Motor neuron (in vitro differentiated cells): ENCODE data around the gene MST1R. TPM values are rescaled to one million over a fixed set of nuclear protein-coding genes. Genes with fewer than 3 reads are reported as not detected.

Experiments
- ATAC-seq, 8 experiments: fragments of 200-7000 bp; cut with Tn5 transposase; replicated peaks in 6 of 8; 2 replicates each; pipeline ENCODE4 v1.8.0; 2021; ENCODE audit warnings: mild to moderate bottlenecking in 8 of 8, moderate library complexity in 8 of 8
- H3K27ac ChIP-seq, 2 donors: fragments of 250-450 bp; sonication (Bioruptor Pico); 2 replicates each; pipeline ENCODE4 v1.9.0; 2021; ENCODE audit warnings: antibody characterized with exemption in 2 of 2, mild to moderate bottlenecking in 2 of 2, moderate library complexity in 1 of 2
- H3K4me1 ChIP-seq, 2 donors: fragments of 250-450 bp; sonication (Bioruptor Pico); replicated peaks in 1 of 2; 2 replicates each; pipeline ENCODE4 v1.6.1; 2021; ENCODE audit warnings: antibody characterized with exemption in 2 of 2, mild to moderate bottlenecking in 2 of 2, moderate library complexity in 1 of 2
- H3K4me3 ChIP-seq, 5 donors: fragments of 250-450 bp; sonication (Bioruptor Pico); 2 replicates each; pipeline ENCODE4 v1.9.0; 2021; ENCODE audit warnings: antibody characterized with exemption in 5 of 5, mild to moderate bottlenecking in 5 of 5, moderate library complexity in 4 of 5
- WGBS, 10 experiments: fragments of 450-650 bp; shearing (Covaris generic); methylation state at CpG; one replicate each; pipeline ENCODE4 v1.0.0; 2022; 5-methylcytosine and 5-hydroxymethylcytosine counted together
- in situ Hi-C, 9 experiments: fragments of 400-800 bp; cut with MboI; loops; one replicate each; pipeline ENCODE4 v1.15.0; 2021; ENCODE audit warnings: low sequenced_read_pairs in 9 of 9, low pct_unique_long_range_greater_than_20kb in 2 of 9; ENCODE audit not compliant: unreplicated experiment in 9 of 9
- total RNA-seq, 8 experiments: library from RNA; unstranded; fragments of 300-600 nt; gene quantifications; 2 replicates each; pipeline versions ENCODE4 v1.2.3 to v1.2.4, GENCODE V29; 2022

The MST1R gene
- total RNA-seq, 8 experiments from 2014 or later: 0.27 to 1.3 (median 0.56) TPM

DNA sequence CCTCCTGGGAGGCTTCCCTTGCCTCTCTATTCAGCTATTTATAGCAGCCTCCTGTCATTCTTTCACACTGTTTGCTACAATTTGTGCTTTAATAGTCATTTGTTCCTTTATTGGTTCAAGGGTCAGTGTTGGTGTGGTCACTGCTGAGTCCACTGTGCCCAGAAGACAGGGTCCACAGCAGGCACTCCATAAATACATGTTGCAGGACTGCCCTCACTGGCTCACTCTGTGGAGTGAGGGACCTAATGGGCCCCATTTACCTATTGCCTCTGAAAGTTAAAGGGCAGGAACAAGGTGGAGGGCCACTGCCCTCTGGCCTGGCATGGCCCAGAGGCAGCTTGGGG lies 16.8 kb downstream of the MST1R start:
- no peak overlapping the region for H3K4me3 ChIP-seq
- in situ Hi-C loops: no loop called here

GRCh38 chr3:49883998-49884397 lies 19.7 kb downstream of the MST1R start:
- in situ Hi-C loops: no loop called here
- Histone ChIP-seq H3K4me1 (peaks cover 37 to 38% of the 10 kb centered on the region in 2 donors), H3K4me3 (no peak overlapping the region), H3K27ac (no peak overlapping the region)
- WGBS, 10 experiments: 19 to 100% (median 34%) methylated on average over 1 to 2 of the region's 4 CpGs; no CpG with 5 or more reads in 5 of the 10 experiments
- peak in 4 of 8 experiments; percentile 45 to 87 (median 59) for ATAC-seq

More for the DNA sequence above, 16.8 kb downstream of the MST1R start:
- H3K4me1 ChIP-seq: peaks cover 20% of the 10 kb centered on the region in 2 donors
- no peak overlapping the region for H3K27ac ChIP-seq
- ATAC-seq: no peak

DNA sequence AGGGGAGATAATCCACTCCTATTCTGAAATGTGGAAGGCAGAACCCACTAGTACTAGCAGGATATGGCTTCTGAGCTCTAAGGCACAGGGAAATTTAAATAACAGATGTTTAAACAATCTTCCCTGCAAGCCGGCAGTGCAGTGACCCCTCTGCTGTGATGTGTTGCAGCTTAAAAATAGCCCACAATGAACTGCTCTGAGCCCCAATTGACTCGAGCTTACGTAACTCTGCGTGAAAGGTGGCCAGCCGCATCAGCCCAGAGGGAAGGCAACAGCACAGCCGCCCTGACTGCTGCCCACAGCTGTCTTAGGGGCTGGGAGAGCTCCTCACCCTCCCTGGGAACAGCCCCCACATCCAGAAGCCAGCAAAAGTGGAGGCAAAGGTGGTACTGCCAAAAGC lies 21.5 kb downstream of the MST1R start:
- in situ Hi-C loops: no loop called here
- peak overlapping the region; percentile 58 to 84 for H3K27ac ChIP-seq
- H3K4me1 ChIP-seq: peaks cover 36 to 41% of the 10 kb centered on the region in 2 donors
- ATAC-seq: peak; percentile 38 to 86 (median 76)
- WGBS, 10 experiments: 6 to 56% (median 28%) methylated on average over 2 to 6 of the region's 6 CpGs; no CpG with 5 or more reads in 3 of the 10 experiments
- H3K4me3 ChIP-seq: no peak overlapping the region

GRCh38 chr3:49880581-49881315 lies 22.9 kb downstream of the MST1R start:
- ATAC-seq: peak in 5 of 8 experiments; percentile 63 to 78 (median 75)
- Histone ChIP-seq H3K4me3 (no peak overlapping the region), H3K4me1 (peaks cover 39 to 43% of the 10 kb centered on the region in 2 donors), H3K27ac (peak overlapping the region; percentile 76 to 86)
- WGBS, 10 experiments: 8 to 30% (median 8%) methylated on average over 2 of the region's 6 CpGs; no CpG with 5 or more reads in 7 of the 10 experiments
- in situ Hi-C loops: no loop called here

DNA sequence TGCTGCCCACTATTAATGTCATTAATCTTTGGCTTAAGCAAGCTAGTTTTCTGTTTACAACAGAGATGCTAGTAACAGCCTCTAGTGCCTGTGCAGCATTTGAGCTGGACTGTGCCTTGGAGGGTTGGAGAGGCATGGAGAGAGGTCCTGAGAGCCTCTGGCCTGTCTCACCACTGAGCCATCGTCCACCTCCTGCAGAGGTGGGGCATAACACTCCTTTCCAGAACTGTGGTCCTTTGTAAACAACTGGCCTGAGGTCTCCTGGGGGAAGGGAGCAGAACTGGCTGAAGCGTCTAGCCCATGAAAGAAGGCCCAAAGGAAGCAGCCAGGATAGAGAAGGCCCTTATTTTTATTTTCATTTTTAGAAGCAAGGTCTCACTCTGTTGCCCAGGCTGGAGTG lies 24.0 kb downstream of the MST1R start:
- ATAC-seq: no peak
- in situ Hi-C loops: no loop called here
- no peak overlapping the region for H3K4me3 ChIP-seq
- 69 to 70% methylated on average over 2 of the region's 2 CpGs; no CpG with 5 or more reads in 8 of the 10 experiments for WGBS, 10 experiments
- peak overlapping the region in 1 of 2 donors; percentile 86 for H3K27ac ChIP-seq
- peaks cover 39 to 43% of the 10 kb centered on the region in 2 donors for H3K4me1 ChIP-seq

- Histone ChIP-seq H3K4me3 (no peak overlapping the region), H3K27ac (no peak overlapping the region), H3K4me1 (peaks cover 39 to 43% of the 10 kb centered on the region in 2 donors)
- in situ Hi-C loops: no loop called here
- ATAC-seq: no peak
Observed at GRCh38 chr3:49878686-49879085, 25.0 kb downstream of the MST1R start.

GRCh38 chr3:49877716-49878115 lies 26.0 kb downstream of the MST1R start:
- in situ Hi-C loops: no loop called here
- no peak for ATAC-seq
- 100% methylated on average over 2 of the region's 2 CpGs; no CpG with 5 or more reads in 9 of the 10 experiments for WGBS, 10 experiments

DNA sequence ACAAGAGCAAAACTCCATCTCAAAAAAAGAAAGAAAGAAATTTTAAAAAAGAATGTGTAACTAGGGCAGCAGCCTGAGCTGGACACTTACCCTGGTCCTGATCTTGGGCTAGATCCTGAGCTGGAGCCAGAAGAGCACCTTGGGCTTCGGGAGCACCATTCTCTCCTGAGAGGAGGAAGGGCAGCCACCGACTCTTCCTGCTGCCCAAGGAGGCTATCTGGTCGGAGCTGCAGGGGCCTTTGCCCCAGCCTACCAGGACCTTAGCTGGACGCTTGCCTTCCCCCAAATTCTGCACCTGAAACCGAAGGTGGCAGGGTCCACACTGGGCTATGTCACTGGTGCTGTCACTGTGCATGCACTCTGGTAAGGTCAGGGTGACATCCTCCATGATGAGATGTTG lies 27.1 kb downstream of the MST1R start:
- no peak overlapping the region for H3K4me3 ChIP-seq
- H3K4me1 ChIP-seq: peaks cover 42 to 49% of the 10 kb centered on the region in 2 donors
- WGBS, 10 experiments: 0 to 100% (median 0%) methylated on average over 1 to 3 of the region's 5 CpGs; no CpG with 5 or more reads in 6 of the 10 experiments
- in situ Hi-C loops: no loop called here
- no peak for ATAC-seq
- no peak overlapping the region for H3K27ac ChIP-seq

More at GRCh38 chr3:49877716-49878115, 26.0 kb downstream of the MST1R start:
- H3K27ac ChIP-seq: no peak overlapping the region
- no peak overlapping the region for H3K4me3 ChIP-seq
- peaks cover 42 to 49% of the 10 kb centered on the region in 2 donors for H3K4me1 ChIP-seq

DNA sequence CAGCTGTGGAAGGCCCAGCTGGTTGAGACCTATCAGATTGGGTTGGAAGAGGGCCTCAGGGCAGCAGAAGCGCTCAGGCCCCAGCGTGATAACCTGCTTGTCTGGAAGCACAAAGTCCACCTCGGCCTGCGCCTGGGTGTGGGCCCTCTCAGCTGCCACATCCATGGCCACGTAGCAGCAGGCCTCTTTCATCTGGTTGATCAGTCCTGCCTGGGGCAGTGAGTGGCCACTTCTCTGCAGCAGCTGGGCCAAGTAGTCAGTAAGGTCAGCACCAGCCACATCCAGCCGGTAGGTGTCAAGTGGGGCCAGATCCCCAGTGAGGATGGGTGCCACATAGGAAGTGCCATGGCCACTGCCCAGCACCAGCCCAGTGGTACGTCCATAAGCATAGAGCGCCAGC lies 30.1 kb downstream of the MST1R start:
- H3K4me1 ChIP-seq: peaks cover 37 to 45% of the 10 kb centered on the region in 2 donors
- no peak overlapping the region for H3K27ac ChIP-seq
- in situ Hi-C loops: no loop called here
- H3K4me3 ChIP-seq: no peak overlapping the region
- ATAC-seq: no peak
- WGBS, 10 experiments: 0 to 100% (median 94%) methylated on average over 1 to 6 of the region's 8 CpGs; no CpG with 5 or more reads in 2 of the 10 experiments

GRCh38 chr3:49872801-49873281 lies 30.8 kb downstream of the MST1R start:
- Histone ChIP-seq H3K27ac (peak overlapping the region; percentile 46 to 55), H3K4me3 (no peak overlapping the region), H3K4me1 (peaks cover 45 to 51% of the 10 kb centered on the region in 2 donors)
- 0 to 60% (median 10%) methylated on average over 1 to 2 of the region's 4 CpGs; no CpG with 5 or more reads in 7 of the 10 experiments for WGBS, 10 experiments
- in situ Hi-C loops: no loop called here
- ATAC-seq: peak in 5 of 8 experiments; percentile 25 to 61 (median 47)

GRCh38 chr3:49871531-49872153 lies 32.0 kb downstream of the MST1R start:
- peak in 4 of 8 experiments; percentile 7 to 31 (median 23) for ATAC-seq
- H3K4me1 ChIP-seq: peaks cover 53 to 54% of the 10 kb centered on the region in 2 donors
- WGBS, 10 experiments: 20 to 79% (median 70%) methylated on average over 1 to 8 of the region's 10 CpGs; no CpG with 5 or more reads in 4 of the 10 experiments
- peak overlapping the region; percentile 46 to 55 for H3K27ac ChIP-seq
- H3K4me3 ChIP-seq: no peak overlapping the region
- in situ Hi-C loops: no loop called here

DNA sequence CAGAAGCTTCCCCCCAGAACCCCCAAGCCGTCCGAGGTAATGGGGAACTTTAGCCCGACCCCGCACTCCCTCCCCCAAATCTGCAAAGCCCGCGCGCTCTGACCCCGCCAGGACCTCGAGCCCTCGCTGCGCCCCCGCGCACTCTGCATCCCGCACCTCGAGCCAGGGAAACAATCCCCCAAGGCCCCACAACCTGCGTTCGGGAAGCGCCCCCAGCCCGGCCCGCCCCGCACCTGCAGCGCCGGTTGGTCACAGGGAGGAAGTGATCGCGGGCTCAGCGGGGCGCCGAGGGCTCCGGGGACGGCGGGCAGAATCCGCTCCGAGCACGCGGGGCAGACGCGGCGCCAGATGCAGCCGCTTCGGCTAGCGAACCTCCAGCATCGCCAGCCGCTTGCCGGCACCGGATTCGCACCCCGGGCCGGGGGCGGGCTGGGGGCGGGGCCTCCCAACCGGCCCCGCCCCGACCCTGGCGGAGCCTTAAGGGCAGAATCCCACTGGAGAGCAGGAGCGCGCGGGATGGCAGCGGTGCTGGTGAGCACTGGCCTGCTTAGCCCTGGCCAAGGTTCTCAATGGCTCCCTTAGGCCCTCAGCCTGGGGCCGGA lies 34.0 kb downstream of the MST1R start, which contains the start of gene CAMKV:
Gene CAMKV (minus strand): TSS at position 382 of the 602 bp plus-strand sequence. CDS start 7,518 bp downstream, outside the sequence.
- no CpG with 5 or more reads among the region's 59 CpGs for WGBS, 10 experiments
- Histone ChIP-seq H3K4me1 (peaks cover 69 to 74% of the 10 kb centered on the region in 2 donors), H3K4me3 (peak within 1 kb of the TSS; percentile 40 to 56 (median 46)), H3K27ac (peak within 1 kb of the TSS; percentile 22 to 35)
- peak; percentile 46 to 76 (median 65) for ATAC-seq
- in situ Hi-C loops: no loop called here
